ACC112 (cell line): ENCODE results near the gene NR6A1.

ENCODE experiments used
- H2AFZ ChIP-seq: fragments of 200-600 bp; sonication (generic); one replicate; pipeline ENCODE4 v1.6.0; 2017; ENCODE audit warnings: antibody characterized with exemption, low read length; ENCODE audit not compliant: unreplicated experiment
- H3K27ac ChIP-seq: fragments of 200-600 bp; sonication (generic); 2 replicates; pipeline ENCODE4 v1.5.1; 2014; ENCODE audit warnings: low read depth, mild to moderate bottlenecking, antibody characterized with exemption, low read length, moderate library complexity
- H3K27me3 ChIP-seq: fragments of 200-600 bp; sonication (generic); 2 replicates; pipeline ENCODE4 v1.6.1; 2014; ENCODE audit warnings: mild to moderate bottlenecking, antibody characterized with exemption, low read length, moderate library complexity, mixed read lengths; ENCODE audit not compliant: insufficient read depth
- H3K36me3 ChIP-seq: fragments of 200-600 bp; sonication (generic); 2 replicates; pipeline ENCODE4 v1.6.1; 2016; ENCODE audit warnings: mild to moderate bottlenecking, antibody characterized with exemption, low read length, moderate library complexity, mixed read lengths; ENCODE audit not compliant: insufficient read depth
- H3K4me1 ChIP-seq: fragments of 200-600 bp; sonication (generic); one replicate; pipeline ENCODE4 v1.6.1; 2016; ENCODE audit warnings: low read length, mixed read lengths; ENCODE audit not compliant: insufficient read depth, unreplicated experiment, control insufficient read depth
- H3K4me3 ChIP-seq: fragments of 200-600 bp; sonication (generic); 2 replicates; pipeline ENCODE4 v1.5.1; 2014; ENCODE audit warnings: mild to moderate bottlenecking, low read depth, low read length
- H3K79me2 ChIP-seq: fragments of 200-600 bp; sonication (generic); one replicate; pipeline ENCODE4 v1.6.0; 2016; ENCODE audit warnings: low read length; ENCODE audit not compliant: control insufficient read depth, unreplicated experiment, insufficient read depth

NR6A1 gene

DNA sequence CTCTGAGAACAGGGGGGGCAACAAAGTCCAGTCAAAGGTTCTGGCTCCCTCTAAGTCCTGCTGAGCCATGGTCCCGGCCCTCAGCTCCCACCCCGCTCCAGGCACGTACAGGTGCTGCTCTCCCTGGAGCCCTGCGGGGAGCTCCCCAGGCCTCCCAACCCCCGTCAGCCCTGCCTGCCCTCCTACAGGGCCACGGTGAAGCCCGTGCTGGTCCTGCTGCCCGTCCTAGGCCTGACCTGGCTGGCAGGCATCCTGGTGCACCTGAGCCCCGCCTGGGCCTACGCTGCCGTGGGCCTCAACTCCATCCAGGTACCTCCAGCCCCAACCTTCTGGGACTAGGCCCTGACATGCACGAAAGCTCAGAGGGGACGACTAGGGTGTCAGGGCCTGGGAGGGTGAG is 300.8 kb downstream of the NR6A1 start:
- no peaks in the 10 kb centered on the region for H3K79me2 ChIP-seq
- H3K4me3 ChIP-seq = no peak overlapping the region
- H3K27ac ChIP-seq = no peak overlapping the region
- peaks cover 4% of the 10 kb centered on the region for H3K27me3 ChIP-seq
- no peaks in the 10 kb centered on the region for H3K36me3 ChIP-seq
- H3K4me1 ChIP-seq = no peaks in the 10 kb centered on the region
- no peak overlapping the region for H2AFZ ChIP-seq

DNA sequence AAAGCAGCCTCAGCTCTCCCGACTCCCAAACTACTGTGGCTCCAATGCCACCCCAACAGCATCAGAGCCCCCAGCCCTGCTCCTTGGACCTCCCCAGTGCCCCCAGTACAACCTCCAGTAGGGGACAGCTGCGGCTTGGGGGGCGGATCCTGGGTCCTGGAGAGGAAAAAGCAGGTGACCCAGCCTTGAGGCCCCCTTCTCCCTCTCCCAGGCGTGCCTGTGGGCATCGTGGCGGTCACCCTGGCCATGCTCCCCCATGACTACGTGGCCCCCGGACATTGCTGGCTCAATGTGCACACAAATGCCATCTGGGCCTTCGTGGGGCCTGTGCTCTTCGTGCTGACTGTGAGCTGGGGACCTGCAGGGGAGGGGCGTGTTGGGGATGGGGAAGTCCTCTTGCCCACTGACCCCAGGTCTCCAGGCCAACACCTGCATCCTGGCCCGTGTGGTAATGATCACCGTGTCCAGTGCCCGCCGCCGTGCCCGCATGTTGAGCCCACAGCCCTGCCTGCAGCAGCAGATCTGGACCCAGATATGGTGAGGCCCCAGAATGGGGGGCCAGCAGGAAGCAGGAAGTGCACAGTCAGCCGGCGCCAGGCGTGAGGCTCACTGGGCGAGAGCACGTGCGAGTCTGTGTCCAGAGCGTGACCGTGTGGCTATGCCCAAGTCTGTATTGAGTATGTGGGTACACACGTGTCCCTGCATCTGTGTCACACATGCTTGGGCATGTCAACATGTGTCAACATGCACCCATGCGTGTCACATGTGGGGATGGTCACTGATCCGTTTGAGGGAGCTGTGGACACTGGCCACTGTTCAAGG is 301.9 kb downstream of the NR6A1 start:
- H3K79me2 ChIP-seq = no peaks in the 10 kb centered on the region
- H3K4me3 ChIP-seq = no peak overlapping the region
- H2AFZ ChIP-seq = no peak overlapping the region
- no peaks in the 10 kb centered on the region for H3K4me1 ChIP-seq
- peaks cover 13% of the 10 kb centered on the region for H3K27me3 ChIP-seq
- no peak overlapping the region for H3K27ac ChIP-seq
- no peaks in the 10 kb centered on the region for H3K36me3 ChIP-seq

DNA sequence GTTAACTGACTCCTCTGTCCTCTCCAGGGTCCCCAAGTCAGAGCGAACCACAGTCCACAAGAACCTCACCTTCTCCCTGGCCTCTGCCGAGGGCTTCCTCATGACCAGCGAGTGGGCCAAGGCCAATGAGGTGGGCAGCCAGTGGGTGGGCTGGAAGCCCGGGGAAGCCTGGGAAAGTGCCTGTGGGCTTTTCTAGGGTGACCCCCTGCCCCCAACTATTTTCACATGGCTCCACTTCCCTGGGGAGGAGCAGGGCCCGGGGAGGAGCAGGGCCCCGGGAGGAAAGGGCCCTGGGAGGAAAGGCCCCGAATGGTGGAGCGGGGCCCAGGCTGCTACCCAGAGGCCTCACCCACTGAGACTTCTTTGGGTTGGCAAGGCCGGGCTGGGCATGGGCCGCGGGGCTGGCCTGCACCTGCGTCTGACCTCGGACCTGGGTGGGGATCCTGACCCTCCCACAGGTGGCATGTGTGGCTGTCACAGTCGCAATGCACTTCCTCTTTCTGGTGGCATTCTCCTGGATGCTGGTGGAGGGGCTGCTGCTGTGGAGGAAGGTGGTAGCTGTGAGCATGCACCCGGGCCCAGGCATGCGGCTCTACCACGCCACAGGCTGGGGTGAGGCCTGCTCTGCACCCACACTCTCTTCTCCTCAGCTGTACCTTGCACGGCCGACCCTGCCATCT is 302.9 kb downstream of the NR6A1 start:
- Histone ChIP-seq H3K27me3 (peaks cover 19% of the 10 kb centered on the region), H3K27ac (no peak overlapping the region), H2AFZ (no peak overlapping the region), H3K79me2 (no peaks in the 10 kb centered on the region), H3K36me3 (no peaks in the 10 kb centered on the region), H3K4me1 (no peaks in the 10 kb centered on the region), H3K4me3 (no peak overlapping the region)

DNA sequence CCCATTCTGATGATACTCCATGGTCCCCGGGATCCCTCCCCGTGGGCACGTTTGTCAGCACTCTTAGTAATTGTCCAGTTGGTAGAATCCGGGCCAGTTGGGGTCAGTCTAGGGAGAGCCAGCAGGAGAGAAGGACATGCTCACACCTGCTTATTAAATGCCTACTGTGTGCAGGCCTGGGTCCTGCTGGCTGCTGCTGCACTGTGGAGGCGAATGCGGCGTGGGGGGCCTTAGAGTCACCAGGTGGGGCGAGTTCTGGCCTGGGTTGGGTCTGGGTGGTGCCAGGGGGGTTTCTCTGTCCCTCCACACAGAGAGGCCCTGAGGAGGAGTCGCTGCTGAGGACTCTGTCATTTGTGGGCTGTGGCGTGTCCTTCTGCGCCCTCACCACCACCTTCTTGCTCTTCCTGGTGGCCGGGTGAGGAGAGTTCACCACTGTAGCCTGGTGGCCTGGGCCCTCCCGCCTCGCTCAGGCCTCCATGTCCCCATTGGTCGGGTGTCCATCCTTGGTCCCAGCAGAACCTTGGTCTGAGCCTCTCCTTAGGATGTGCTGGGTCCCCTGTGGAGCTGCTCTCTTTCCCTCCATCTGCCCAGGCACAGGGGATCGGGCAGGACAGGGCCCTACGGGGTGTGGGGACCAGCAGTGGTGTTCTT is 303.6 kb downstream of the NR6A1 start:
- Histone ChIP-seq H3K79me2 (no peaks in the 10 kb centered on the region), H3K27ac (no peak overlapping the region), H3K4me3 (no peak overlapping the region), H2AFZ (no peak overlapping the region), H3K27me3 (peaks cover 25% of the 10 kb centered on the region), H3K36me3 (no peaks in the 10 kb centered on the region), H3K4me1 (no peaks in the 10 kb centered on the region)
